SU-DHL-6 (cell line): ENCODE results near the gene MSH4.

Source experiments
- H2AFZ ChIP-seq: fragments of 200-600 bp; sonication (generic); 2 replicates; pipeline ENCODE4 v1.6.1; 2014; ENCODE audit warnings: low read depth, mild to moderate bottlenecking, moderate library complexity, mixed read lengths, antibody characterized with exemption, low read length; ENCODE audit not compliant: severe bottlenecking
- H3F3A ChIP-seq: fragments of 200-600 bp; shearing (Covaris generic); 2 replicates; pipeline ENCODE4 v1.6.0; 2016; ENCODE audit warnings: antibody characterized with exemption, mild to moderate bottlenecking; ENCODE audit not compliant: insufficient read depth
- H3K27ac ChIP-seq: fragments of 200-600 bp; sonication (generic); 2 replicates; pipeline ENCODE4 v1.5.1; 2016; ENCODE audit warnings: low read depth, mild to moderate bottlenecking, low read length, moderate library complexity, mixed read lengths
- H3K27me3 ChIP-seq: fragments of 200-600 bp; sonication (generic), shearing (Covaris generic); 2 replicates; pipeline ENCODE4 v1.6.0; 2014; ENCODE audit warnings: mild to moderate bottlenecking, low read length
- H3K36me3 ChIP-seq: fragments of 200-600 bp; sonication (generic); 2 replicates; pipeline ENCODE4 v1.6.1; 2014; ENCODE audit warnings: mild to moderate bottlenecking, low read length, mixed read lengths
- H3K4me2 ChIP-seq: fragments of 300-600, 200-600 bp; shearing (Covaris generic), sonication (generic); 2 replicates; pipeline ENCODE4 v1.6.0; 2014; ENCODE audit warnings: low read length, low read depth, mild to moderate bottlenecking; ENCODE audit not compliant: poor library complexity, severe bottlenecking
- H3K4me3 ChIP-seq: fragments of 200-600 bp; sonication (generic); 2 replicates; pipeline ENCODE4 v1.5.1; 2014; ENCODE audit warnings: antibody characterized with exemption, low read length, mild to moderate bottlenecking, mixed read lengths; ENCODE audit not compliant: insufficient read depth, poor library complexity, severe bottlenecking
- H3K79me2 ChIP-seq: fragments of 200-600 bp; sonication (generic); 2 replicates; pipeline ENCODE4 v1.6.1; 2014; ENCODE audit warnings: mild to moderate bottlenecking, low read length, moderate library complexity; ENCODE audit not compliant: insufficient read depth
- H3K9ac ChIP-seq: fragments of 200-600 bp; sonication (generic); 2 replicates; pipeline ENCODE4 v1.7.0; 2014; ENCODE audit warnings: mild to moderate bottlenecking, low read length
- H3K9me2 ChIP-seq: fragments of 200-600 bp; sonication (generic); replicated peaks from 2 replicates; pipeline ENCODE4 v1.6.1; 2014; ENCODE audit warnings: low read length; ENCODE audit not compliant: insufficient read depth
- H3K9me3 ChIP-seq: fragments of 200-600 bp; sonication (generic); 2 replicates; pipeline ENCODE4 v1.6.1; 2014; ENCODE audit warnings: low read length, mixed read lengths; ENCODE audit not compliant: insufficient read depth
- H4K20me1 ChIP-seq: fragments of 200-600 bp; sonication (generic); 2 replicates; pipeline ENCODE4 v1.6.1; 2014; ENCODE audit warnings: low read depth, mild to moderate bottlenecking, antibody characterized with exemption, low read length, moderate library complexity, mixed read lengths
- EZH2phosphoT487 ChIP-seq: fragments of 200-600 bp; sonication (generic), shearing (Covaris generic); conservative IDR thresholded peaks from 2 replicates; pipeline ENCODE4 v1.6.1; 2018; ENCODE audit warnings: mild to moderate bottlenecking, antibody characterized with exemption, low read length, moderate library complexity, mixed read lengths
- TF ChIP-seq, protein P1 (sequence below): fragments of 200-600 bp; sonication (generic); IDR thresholded peaks from one replicate; pipeline ENCODE4 v1.5.1; 2017; ENCODE audit warnings: antibody characterized with exemption, mild to moderate bottlenecking, low read length, moderate library complexity; ENCODE audit not compliant: insufficient read depth, poor library complexity, severe bottlenecking

Gene MSH4

DNA sequence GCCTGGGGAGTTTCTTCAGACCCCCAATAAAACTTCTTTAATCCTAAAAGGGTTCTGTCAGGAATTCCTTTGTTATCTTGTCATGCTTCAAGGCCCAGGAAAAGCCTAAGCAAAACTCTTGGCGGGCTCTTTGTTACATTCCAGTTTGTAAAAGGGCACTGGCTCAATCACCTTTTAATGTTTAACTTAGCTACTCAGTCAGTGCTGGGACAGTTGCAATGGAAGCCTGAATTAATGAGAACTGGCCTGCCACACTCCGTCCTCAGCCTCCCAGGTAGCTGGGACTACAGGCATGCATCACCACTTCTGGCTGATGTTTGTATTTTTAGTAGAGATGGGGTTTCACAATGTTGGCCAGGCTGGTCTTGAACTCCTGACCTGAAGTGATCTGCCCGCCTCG is 156.8 kb downstream of the MSH4 start:
- H3K9me2 ChIP-seq = no peaks in the 10 kb centered on the region
- no peaks in the 10 kb centered on the region for H3F3A ChIP-seq
- no peaks in the 10 kb centered on the region for H3K9me3 ChIP-seq
- no peaks in the 10 kb centered on the region for H3K27me3 ChIP-seq
- no peak overlapping the region for H3K9ac ChIP-seq
- H3K79me2 ChIP-seq = no peaks in the 10 kb centered on the region
- no peak overlapping the region for H3K4me3 ChIP-seq
- no peaks in the 10 kb centered on the region for H4K20me1 ChIP-seq
- no peak overlapping the region for H3K4me2 ChIP-seq
- H3K27ac ChIP-seq = no peak overlapping the region
- TF ChIP-seq EZH2phosphoT487 = no peak
- TF ChIP-seq, protein P1, sequence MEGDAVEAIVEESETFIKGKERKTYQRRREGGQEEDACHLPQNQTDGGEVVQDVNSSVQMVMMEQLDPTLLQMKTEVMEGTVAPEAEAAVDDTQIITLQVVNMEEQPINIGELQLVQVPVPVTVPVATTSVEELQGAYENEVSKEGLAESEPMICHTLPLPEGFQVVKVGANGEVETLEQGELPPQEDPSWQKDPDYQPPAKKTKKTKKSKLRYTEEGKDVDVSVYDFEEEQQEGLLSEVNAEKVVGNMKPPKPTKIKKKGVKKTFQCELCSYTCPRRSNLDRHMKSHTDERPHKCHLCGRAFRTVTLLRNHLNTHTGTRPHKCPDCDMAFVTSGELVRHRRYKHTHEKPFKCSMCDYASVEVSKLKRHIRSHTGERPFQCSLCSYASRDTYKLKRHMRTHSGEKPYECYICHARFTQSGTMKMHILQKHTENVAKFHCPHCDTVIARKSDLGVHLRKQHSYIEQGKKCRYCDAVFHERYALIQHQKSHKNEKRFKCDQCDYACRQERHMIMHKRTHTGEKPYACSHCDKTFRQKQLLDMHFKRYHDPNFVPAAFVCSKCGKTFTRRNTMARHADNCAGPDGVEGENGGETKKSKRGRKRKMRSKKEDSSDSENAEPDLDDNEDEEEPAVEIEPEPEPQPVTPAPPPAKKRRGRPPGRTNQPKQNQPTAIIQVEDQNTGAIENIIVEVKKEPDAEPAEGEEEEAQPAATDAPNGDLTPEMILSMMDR = no peak
- H3K36me3 ChIP-seq = no peaks in the 10 kb centered on the region
- no peak overlapping the region for H2AFZ ChIP-seq

DNA sequence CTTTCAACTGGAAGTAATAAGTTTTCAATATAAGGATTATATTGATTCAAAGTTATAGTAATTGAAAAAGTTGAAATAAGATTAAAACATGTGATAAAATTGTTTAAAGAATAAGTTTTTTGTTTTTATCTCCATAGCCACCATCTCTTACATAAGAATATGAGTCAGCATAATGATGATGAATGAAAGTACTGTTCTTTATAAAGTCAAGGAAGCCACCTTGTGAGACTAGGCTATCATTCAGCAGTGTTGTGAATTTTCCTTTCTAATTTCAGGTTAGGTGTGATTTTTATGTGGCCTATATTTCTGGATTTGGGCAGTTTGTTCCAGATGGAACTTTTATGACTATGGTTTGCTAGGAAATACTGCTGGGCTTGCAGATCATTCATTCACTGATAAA is 157.9 kb downstream of the MSH4 start:
- no peaks in the 10 kb centered on the region for H3K27me3 ChIP-seq
- H3K9me3 ChIP-seq = no peaks in the 10 kb centered on the region
- no peak overlapping the region for H3K27ac ChIP-seq
- H3K36me3 ChIP-seq = no peaks in the 10 kb centered on the region
- H4K20me1 ChIP-seq = no peaks in the 10 kb centered on the region
- no peak overlapping the region for H2AFZ ChIP-seq
- no peaks in the 10 kb centered on the region for H3F3A ChIP-seq
- no peak overlapping the region for H3K9ac ChIP-seq
- H3K4me2 ChIP-seq = no peak overlapping the region
- H3K4me3 ChIP-seq = no peak overlapping the region
- no peaks in the 10 kb centered on the region for H3K79me2 ChIP-seq
- no peak for TF ChIP-seq EZH2phosphoT487
- TF ChIP-seq, protein P1 = no peak
- H3K9me2 ChIP-seq = no peaks in the 10 kb centered on the region
